ENCODE measurements around the gene TNP2.
"Not testable (repeated sequence)": the region's sequence is repeated elsewhere in the genome, so short reads cannot be mapped to it uniquely, and the experiment has no call there.

The TNP2 gene

DNA sequence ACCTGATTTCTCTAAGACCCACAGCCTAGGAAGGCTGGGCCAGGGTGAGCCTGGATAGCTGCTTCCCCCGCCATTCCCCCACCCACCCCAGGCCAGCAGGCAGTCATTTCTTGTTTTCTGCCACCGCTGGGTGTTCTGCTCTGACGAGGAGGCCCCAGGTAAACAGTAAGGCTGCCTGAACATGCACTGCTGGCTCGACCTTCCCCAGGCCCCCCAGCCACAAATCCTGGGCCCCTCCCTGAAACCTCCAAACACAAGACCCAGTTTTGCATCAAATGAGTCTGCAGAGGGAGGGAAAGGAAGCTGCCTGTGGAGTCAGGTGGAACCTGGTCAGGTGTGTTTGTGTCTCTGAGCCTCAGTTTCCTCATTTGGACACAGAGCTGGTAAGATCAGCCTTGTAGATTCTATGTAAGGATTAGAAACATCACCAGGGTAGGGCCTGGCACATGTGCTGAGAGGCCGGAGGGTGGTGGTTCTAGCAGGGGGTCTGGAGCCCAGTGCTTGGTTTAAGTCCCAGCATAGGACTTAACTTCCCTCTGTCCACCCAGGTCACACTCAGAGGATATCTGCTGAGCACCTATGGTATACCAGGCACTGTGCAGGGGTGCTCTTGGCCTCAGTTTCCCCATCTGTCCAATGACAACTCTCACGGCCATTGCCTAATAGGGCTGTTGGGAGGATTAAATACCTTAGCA lies 30.9 kb upstream of the TNP2 start:
- DNase-seq = no peak

DNA sequence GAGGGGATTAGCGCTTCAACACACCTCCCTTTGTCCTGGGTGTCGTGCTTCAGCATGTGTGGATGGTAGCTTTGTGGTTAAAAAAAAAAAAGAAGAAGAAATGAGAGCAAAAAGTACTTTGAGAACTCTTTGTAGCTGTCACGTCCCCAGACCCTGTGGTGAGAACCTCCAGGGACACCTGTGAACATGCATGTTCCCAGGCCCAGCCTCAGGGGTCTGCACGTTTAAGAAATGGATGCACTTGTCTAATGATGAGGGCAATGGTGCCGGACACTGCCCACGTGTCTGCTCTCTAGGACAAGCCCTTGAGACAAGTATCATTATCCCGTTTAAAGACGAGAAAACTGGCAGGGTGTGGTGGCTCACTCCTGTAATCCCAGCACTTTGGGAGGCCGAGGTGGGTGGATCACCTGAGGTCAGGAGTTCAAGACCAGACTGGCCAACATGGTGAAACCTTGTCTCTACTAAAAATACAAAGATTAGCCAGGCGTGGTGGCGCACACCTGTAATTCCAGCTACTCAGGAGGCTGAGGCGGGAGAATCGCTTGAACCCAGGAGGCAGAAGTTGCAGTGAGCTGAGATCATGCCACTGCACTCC lies 29.9 kb upstream of the TNP2 start:
- not testable (repeated sequence) for DNase-seq

DNA sequence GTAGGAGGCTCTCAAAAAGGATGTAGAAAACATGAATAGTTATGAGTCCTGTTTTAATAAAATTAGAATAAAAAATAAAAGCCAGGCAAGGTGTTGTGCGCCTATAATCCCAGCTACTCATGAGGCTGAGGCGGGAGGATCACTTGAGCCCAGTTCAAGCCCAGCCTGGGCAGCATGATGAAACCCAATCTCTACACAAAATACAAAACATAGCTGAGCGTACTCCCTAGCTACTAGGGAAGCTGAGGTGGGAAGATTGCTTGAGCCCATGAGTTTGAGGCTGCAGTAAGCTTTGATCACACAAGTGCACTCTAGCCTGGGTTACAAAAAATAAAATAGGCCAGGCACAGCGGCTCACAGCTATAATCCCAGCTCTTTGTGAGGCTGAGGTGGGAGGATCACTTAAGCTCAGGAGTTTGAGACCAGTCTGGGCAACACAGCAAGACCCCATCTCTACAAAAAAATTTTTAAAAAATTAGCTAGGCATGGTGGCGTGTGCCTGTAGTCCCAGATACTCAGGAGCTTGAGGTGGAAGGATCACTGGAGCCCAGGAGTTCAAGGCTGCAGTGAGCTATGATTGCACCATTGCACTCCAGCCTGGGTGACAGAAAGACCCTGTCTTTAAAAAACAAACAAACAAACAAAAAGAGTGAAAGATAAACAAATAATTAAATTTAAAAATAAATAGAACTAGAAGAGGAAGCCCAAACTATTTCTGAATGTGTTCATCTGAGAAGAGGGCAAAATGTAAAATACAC lies 29.2 kb upstream of the TNP2 start:
- no peak for DNase-seq

DNA sequence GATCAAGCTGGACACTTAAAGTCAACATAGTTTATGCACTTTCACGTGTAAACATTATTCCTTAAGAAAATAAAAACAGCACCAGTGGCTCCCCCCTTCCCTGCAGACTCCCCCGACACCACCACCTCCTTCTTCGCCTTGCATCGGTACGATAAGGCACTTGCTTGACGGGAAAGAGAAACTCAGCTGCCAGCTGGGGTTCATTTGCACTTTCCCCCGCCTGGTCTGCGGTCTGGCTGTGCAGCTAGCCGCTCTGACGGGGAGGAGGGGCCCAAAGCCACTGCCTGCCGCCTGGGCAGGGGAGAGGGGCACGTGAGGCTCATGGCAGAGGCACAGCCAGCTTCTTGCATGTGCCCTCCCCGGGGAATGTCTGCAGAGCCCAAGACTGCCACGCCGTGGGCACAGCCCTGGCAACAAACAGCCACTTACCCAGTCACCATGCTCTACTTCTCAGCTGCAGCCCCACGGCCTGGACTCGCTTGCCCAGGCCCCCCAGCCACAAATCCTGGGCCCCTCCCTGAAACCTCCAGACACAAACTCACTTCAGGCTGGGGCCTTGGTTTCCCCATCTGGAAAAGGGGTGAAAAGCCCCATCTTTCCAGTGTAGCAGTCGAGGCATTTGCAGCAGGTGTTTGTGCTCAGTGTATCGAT lies 28.5 kb upstream of the TNP2 start:
- DNase-seq = no peak

DNA sequence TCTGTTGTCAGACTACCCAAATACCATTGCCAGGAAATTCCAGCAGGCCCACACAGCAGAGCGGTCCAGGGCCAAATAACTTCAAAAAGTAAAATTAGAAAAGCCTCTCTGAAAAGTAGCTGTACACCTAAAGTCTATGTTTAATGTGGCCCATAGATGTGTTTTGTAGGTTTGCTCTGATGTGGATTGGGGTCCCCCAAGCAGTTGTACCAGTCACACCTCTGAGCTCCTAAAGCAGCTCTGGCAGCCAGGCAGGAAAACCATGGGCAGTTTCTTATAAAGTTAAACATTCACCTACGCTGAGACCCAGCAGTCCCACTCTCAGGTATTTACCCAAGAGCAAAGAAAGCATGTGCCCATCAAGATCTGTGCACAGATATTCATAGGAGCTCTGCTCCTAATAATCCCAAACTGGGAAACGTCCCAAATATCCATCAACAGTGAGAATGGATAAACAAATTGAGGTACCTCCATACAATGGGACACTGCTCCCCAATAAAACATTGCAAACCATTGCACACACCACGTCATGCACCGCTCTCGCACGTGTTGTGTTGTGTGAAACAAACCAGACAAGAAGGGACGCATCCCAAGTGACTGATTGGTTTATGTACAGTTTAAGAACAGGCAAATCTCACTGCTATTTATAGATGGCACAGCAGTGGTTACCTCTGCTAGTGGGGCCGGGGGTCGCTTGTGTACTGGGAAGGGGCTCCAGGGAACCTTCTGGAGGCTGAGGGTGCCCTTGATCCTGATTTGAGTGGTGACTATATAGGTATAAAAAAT lies 27.8 kb upstream of the TNP2 start:
- no peak for DNase-seq

DNA sequence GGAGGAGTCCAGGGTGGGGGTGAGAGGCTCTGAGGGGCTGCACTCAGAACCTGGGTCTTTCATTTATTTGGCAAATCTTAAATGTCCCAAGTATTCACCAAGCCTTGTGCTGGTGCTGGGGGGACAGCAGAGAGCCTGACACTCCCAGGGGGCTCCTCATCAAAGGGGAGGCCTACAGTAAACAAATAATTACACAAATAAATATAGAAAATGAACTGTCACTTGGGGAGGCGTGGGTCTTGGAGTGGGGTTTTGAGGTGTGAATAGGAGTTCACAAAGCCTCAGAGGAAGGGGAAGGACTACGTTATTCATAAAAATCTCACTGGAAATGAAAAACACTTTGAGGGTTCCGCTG lies 27.2 kb upstream of the TNP2 start:
- DNase-seq = no peak

DNA sequence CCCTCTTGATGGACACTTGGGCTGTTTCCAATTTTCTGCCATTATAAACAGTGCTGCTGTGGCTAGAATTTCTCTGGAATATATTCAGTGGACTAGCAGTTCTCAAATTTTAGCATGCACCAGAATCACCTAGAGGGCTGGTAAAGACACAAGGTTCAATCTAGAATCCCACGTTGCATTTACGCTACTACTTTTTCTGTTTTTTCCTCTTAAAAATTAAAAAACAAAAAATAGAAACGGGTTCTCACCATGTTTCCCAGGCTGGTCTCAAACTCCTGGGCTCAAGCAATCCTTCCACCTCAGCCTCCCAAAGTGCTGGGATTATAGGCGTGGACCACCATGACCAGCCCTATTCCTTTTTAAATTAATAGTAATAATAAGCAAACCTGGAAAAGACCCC lies 26.5 kb upstream of the TNP2 start:
- DNase-seq = no peak

DNA sequence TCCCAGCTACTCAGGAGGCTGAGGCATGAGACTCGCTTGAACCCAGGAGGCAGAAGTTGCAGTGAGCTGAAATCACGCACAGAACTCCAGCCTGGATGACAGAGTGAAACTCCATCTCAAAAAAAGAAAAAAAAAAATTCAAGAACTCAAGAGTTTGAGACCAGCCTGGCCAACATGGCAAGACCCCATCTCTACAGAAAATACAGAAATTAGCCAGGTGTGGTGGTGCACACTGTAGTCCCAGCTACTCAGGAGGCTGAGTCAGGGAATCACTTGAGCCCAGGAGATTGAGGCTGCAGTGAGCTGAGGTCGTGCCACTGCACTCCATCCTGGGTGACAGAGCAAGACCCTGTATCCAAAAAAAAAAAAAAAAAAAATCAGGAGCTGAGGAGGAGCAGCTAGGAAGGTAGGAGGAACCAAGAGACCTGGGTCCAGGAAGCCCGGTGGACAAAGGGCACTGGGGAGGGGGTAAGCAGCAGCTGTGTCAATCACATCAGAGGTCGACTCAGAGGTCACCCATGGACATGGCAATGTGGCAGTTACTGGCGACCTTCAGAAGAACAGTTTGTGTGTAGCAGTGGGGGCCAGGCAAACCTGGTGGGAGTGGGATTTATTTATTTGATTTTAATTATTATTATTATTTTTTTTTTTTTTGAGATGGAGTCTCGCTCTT lies 23.1 kb upstream of the TNP2 start:
- no peak for DNase-seq

DNA sequence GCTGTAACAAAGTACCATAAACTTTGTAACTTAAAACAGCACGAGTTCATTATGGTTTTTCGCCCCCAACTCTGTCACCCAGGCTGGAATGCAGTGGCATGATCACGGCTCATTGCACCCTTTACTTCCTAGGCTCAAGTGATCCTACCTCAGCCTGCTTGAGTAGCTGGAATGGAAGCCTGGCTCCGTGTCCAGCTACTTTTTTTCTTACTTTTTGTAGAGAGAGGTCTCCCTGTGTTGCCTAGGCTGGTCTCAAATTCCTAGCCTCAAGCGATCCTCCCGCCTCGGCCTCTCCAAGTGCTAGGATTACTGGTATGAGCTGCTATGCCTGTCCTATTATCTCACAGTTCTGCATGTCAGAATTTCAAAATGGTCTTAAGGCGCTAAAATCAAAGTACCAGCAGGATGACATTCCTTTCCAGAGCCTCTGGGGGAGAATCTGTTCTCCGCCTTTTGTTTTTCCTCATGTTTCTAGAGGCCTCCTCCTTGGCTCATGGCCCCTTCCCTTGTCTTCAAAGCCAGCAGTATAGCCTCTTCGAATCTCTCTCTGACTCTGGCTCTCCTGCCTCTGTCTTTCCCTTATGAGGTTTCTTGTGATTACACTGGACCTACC lies 22.1 kb upstream of the TNP2 start:
- DNase-seq = no peak

DNA sequence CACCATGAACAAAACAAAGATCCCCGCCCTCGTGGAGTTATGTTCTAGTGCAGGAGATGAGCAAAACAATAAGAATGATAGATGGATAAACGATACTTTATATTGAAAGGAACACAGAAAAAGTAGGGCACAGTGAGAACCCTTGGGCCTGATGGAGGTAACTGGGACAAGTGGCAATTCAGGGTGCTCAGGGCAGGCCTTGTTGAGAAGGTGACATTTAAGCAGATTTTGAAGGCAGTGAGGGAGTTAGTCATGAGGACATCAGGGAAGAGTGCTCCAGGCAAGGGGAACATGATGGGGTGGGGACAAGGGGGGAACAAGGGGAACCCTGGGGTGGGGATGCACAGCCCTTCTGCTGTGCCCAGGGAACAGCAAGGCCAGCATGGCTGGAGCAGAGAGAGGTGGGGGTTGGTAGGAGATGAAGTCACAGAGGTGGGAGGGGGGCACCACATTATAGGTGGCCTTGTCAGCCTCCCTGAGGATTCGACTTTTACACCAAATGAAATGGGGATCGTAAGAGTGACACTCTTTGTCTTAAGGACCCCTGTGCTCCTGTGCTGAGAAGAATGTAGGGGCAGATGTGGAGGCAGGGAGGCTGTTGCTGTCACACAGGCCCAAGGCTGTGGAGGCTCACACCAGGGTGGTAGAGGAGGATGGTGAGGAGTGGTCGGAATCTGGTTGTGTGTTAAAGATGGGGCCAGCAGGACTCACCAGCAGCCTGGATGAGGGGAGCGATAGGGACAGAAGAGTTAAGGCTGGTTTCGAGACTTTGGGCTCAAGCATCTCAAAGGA lies 21.2 kb upstream of the TNP2 start:
- no peak for DNase-seq

DNA sequence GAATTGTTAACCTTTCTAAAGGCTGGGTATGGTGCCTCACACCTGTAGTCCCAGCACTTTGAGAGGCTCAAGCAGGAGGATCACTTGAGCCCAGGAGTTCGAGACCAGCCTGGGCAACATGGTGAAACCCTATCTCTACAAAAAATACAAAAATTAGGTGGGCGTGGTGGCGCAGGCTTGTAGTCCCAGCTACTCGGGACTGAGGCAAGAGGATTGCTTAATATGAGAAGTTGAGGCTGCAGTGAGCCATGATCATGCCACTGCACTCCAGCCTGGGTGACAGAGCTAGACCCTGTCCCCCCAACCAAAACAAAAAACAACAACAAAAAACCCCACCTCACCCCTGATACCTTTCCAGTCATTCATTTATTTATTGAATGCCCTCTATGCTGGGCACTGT lies 20.6 kb upstream of the TNP2 start:
- not testable (repeated sequence) for DNase-seq

DNA sequence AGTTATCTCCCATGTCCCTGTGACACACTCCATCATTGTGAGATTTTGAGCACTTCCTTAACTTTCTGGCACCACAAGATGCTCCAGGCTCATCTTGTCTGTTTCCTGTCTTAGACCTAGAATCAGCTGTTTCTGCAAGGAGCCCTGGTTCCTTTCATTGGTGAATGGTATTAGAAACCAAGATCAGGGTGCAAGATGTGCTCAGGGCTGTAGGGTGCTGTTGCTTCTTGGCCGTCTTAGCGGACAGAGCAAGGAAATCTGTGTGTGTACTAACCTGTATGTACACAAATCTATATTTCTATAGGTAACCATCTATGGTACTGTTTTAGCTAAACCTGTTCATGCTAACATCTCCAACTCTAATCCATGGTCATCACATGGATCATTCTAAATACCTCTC lies 20.1 kb upstream of the TNP2 start:
- DNase-seq = no peak

DNA sequence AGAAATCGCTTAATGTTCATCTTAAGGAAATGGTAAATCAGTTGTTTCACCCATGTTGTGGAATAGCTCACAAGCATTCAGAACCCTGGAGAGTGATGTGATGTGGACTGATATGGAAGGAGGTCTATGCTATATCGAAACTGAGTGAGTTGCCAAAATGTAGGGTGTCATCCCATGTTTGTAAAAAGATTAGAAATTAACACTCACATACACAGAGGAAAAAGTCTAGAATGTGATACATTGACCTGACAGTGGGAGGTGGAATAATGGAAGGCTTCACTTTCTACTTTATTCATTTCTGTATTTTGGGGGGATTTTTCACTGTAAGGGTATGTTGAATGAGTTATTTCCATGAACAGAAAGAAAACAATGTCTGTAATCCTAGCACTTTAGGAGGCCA lies 16.7 kb upstream of the TNP2 start:
- DNase-seq = no peak

DNA sequence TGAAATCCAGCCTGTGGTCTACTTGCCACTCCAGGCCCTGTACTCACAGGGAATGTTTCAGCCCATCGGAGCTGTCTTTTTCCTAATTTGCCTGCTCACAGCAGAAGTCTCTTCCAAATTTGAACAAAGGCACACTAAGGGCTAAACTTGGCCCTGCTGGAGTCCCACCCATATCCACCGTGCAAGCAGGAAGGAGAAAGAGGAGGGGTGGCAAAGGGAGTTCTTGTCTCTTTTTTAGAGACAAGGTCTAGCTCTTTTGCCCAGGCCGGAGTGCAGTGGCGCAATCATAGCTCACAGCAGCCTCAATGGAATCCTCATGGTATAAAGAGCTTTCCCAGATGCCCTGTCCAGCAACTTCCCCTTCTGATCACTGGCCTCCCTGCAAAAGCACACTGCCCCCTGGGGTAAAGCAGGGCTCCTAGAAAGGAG lies 14.7 kb upstream of the TNP2 start:
- DNase-seq = no peak

DNA sequence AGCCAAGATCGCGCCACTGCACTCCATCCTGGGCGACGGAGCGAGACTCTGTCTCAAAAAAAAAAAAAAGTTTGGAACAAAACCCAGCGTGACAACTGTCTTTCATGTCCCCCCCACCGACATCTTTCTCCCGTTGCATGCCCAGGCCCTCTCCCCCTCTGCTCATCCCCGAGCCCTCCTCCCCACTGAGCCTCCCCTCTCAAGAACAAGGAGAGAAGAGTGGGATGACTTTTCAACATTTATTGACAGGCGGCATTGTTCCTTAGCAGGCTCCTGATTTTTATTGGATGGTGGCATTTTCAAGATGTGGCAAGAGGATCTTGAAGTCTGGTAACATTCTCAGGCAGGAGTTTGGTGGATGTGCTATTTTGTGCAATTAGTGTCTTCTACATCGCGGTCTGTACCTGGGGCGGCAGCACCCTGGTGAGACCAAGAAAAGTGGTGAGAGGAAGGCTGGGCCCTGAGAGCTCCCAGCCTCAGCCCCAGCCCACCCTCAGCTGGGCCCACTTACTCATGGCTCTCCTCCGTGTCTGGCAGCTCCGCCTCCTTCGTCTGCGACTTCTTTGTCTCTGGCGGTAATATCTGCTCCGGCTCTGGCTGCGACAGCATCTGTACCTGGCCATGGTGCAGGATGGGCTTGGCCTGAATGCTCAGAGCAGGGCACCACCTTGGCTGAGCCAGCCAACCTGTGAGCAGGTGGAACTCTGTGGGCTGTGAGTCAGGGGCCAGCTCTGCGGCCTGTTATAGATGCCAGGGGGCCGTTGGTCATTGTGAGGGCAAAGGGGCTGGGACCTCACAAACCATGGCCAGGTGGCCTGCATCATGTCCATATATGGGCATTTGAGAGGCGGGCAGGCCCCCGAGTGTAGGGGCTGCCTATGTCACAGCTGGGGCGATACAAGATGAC lies 11.7 kb upstream of the TNP2 start, which contains the start of gene PRM1:
TSS of gene PRM1 (minus strand) at position 715 of the 907 bp plus-strand sequence. CDS start at position 623, 92 bp downstream.
- no peak for DNase-seq

DNA sequence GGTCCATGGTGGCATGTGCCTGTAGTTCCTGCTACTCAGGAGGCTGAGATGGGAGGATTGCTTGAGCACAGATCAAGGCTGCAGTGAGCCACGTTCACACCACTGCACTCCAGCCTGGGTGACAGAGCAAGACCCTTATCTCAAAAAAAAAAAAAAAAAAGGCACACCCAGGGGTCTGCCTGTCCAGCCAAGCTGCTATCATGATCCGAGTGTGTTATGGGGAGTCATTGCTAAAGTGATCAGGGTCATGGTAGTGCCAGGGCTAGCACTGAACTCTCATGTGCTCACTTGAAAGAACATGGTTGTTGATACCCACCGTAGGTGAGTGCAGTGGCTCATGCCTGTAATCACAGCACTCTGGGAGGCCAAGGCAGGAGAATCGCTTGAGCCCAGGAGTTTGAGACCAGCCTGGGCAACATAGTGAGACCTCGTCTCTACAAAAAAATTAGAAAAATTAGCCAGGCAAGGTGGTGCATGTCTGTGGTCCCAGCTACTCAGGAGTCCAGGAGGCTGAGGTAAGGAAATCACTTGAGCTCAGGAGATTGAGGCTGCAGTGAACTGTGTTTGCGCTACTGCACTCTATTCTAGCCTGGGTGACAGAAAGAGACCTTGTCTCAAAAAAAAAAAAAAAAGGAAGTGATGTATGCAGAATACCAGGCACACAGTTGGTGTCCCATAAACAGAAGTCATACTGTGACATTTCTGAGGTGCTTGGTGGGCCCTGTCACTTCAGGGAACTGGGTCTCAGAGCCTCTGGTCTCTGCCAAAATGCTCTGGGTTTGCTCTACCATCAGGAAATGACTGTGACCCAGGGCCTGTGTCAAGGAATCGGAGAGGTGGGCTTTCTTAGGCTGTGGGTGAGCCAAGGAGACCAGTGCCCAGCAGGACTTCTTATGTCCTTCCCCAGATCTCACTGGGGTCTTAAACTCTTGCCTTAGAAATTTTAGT lies 9.8 kb upstream of the TNP2 start:
- no peak for DNase-seq

DNA sequence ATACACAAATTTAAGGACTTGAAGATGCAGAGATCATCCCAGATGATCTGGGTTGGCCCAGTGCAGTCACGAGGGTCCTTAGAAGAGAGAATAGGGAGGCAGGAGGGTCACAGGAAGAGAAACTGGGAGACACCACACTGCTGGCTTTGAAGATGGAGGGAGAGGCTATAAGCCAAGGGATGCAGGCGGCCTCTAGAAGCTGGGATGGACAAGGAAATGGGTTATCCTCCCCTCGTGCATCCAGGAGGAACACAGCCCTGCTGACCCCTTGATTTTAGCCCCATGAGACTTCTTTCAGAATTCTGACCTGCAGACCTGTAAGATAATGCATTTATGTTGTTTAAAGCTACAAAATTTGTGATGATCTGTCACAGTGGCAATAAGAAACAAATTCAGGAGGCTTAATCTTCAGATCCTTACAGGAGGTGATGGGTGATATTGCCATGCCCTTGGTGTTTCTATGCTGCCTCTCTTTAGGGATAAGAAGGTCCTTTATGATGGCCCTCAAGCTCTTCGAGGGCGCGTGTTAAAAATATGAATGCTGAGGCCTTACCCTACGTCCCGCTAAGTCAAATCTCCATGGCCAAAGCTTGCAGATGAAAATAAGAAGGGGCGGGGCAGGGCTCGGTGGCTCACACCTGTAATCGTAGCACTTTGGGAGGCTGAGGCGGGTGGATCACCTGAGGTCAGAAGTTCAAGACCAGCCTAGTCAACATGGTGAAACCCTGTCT lies 8.6 kb upstream of the TNP2 start:
- no peak for DNase-seq
